WI38 (cell line): Measurements from ENCODE around the gene SLC29A2.
A peak's percentile ranks its signal among the peaks of the same experiment; 100 is the strongest.

Experiments used
- H3K4me3 ChIP-seq: 2 replicates; pipeline ENCODE4 v1.5.1; 2011; ENCODE audit warnings: low read depth, mild to moderate bottlenecking, control low read depth, low read length
- CTCF ChIP-seq: IDR thresholded peaks from 2 replicates; pipeline ENCODE4 v1.5.1; 2012; ENCODE audit warnings: low read depth, mild to moderate bottlenecking, control low read depth, low read length

SLC29A2 gene

GRCh38 chr11:66315498-66315885 lies 56.1 kb downstream of the SLC29A2 start:
- H3K4me3 ChIP-seq: peak overlapping the region; percentile 58
- TF ChIP-seq CTCF: no peak

- peak overlapping the region; percentile 58 for H3K4me3 ChIP-seq
- TF ChIP-seq CTCF: no peak
Measured at GRCh38 chr11:66314561-66315497, 56.7 kb downstream of the SLC29A2 start.

- peak overlapping the region; percentile 58 for H3K4me3 ChIP-seq
Measured at GRCh38 chr11:66314186-66314501, 57.4 kb downstream of the SLC29A2 start.

GRCh38 chr11:66313321-66314185 lies 58.0 kb downstream of the SLC29A2 start:
- TF ChIP-seq CTCF: peak; percentile 20

More at GRCh38 chr11:66314186-66314501, 57.4 kb downstream of the SLC29A2 start:
- no peak for TF ChIP-seq CTCF

GRCh38 chr11:66312549-66313320 lies 58.8 kb downstream of the SLC29A2 start:
- peak overlapping the region; percentile 66 for H3K4me3 ChIP-seq
- TF ChIP-seq CTCF: no peak

More at GRCh38 chr11:66313321-66314185, 58.0 kb downstream of the SLC29A2 start:
- H3K4me3 ChIP-seq: peak overlapping the region; percentile 58
